ENCODE data around the gene TRIM47. TPM values are rescaled to one million over a fixed set of nuclear protein-coding genes. Genes with fewer than 3 reads are reported as not detected.

The TRIM47 gene
- total RNA-seq, 1 experiment from 2014 or later = 125 TPM

DNA sequence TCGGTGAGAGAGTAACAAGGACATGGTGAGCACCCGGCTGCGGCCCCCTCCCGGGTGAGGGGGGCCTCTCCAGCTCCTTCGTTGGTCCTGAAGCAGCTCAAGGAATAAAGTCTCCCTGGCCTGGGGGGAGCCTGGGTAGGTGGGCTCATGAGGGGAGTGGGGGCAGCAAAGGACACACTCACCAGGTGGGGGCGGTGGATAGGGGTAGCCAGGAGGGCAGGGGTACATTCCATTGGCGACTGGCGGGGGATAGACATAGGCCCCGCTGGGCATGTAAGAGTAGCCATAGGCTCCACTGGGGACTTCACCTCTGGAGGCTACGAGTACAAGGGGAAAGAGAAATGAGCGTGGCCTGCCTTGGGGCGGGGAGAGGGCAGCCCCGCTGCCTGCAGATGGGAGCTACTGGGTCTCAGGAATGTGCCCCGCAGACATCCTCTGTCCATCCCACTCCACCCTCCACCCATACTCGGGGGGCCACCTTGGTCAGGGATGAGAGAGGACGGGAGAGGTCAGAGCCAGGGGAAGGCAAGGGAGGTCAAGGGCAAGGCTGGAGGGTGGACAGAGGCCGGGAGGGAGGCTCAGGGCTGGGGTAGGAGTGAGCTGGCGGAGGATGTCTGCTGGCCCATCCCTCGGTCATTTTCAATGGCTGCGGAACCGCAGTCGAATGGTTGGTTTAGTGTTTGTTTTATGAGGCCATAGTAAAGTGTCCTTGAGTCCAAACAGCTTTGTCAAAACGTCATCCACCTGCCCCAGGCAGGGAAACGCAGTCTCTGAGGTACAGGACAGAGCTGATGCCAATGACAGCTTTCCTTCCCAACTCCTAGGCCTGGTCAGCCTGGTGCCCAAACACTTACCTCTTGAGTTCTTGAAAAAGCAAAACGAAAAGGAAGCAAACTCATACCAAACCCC, 30.5 kb downstream of the TRIM47 start:
- no peaks in the 10 kb centered on the region; the same call in 1 of the 2 replicates for H3K36me3 ChIP-seq (ENCODE audit: control insufficient read depth, insufficient read depth, low read length)
- ChIA-PET CTCF (interaction anchor here (0.6 to 1.2 kb wide), 7 partner anchors 8 to 94 kb away, joined by 3 to 10 read pairs (median 3); no protein-coding TSS in a partner anchor), POLR2A (no interaction called here)
- H3K27ac ChIP-seq (ENCODE audit: low read length) = no peak overlapping the region
- peaks cover 41% of the 10 kb centered on the region for H3K4me1 ChIP-seq (ENCODE audit: control insufficient read depth, insufficient read depth, low read length)
- no peak for DNase-seq (ENCODE audit: low read depth, low spot score)
- no peak for ATAC-seq
- H3K27me3 ChIP-seq (ENCODE audit: control insufficient read depth, insufficient read depth, low read length) = no peaks in the 10 kb centered on the region
- in situ Hi-C loops (cut with HindIII; ENCODE audit: low pct_unique_long_range_greater_than_20kb, low sequenced_read_pairs) (no loop called here), intact Hi-C loops (cut with micrococcal nuclease; ENCODE audit: unreplicated experiment) (no loop called here)
- no peak for TF ChIP-seq TCF7L2 (IDR thresholded peaks at IDR 0.05; ENCODE audit: low read depth, low read length)
- no peak for TF ChIP-seq POLR2AphosphoS5 (IDR thresholded peaks at IDR 0.05; ENCODE audit: low read depth, low read length)
- TF ChIP-seq, protein P1, sequence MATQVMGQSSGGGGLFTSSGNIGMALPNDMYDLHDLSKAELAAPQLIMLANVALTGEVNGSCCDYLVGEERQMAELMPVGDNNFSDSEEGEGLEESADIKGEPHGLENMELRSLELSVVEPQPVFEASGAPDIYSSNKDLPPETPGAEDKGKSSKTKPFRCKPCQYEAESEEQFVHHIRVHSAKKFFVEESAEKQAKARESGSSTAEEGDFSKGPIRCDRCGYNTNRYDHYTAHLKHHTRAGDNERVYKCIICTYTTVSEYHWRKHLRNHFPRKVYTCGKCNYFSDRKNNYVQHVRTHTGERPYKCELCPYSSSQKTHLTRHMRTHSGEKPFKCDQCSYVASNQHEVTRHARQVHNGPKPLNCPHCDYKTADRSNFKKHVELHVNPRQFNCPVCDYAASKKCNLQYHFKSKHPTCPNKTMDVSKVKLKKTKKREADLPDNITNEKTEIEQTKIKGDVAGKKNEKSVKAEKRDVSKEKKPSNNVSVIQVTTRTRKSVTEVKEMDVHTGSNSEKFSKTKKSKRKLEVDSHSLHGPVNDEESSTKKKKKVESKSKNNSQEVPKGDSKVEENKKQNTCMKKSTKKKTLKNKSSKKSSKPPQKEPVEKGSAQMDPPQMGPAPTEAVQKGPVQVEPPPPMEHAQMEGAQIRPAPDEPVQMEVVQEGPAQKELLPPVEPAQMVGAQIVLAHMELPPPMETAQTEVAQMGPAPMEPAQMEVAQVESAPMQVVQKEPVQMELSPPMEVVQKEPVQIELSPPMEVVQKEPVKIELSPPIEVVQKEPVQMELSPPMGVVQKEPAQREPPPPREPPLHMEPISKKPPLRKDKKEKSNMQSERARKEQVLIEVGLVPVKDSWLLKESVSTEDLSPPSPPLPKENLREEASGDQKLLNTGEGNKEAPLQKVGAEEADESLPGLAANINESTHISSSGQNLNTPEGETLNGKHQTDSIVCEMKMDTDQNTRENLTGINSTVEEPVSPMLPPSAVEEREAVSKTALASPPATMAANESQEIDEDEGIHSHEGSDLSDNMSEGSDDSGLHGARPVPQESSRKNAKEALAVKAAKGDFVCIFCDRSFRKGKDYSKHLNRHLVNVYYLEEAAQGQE (IDR thresholded peaks at IDR 0.05; ENCODE audit: insufficient read depth in 1 of 2, low read depth in 2 of 2, low read length in 1 of 2) = no peak
- no peak for TF ChIP-seq SIN3A (IDR thresholded peaks at IDR 0.05; ENCODE audit: borderline replicate concordance, insufficient read depth, low read depth, low read length)
- TF ChIP-seq, protein P2, sequence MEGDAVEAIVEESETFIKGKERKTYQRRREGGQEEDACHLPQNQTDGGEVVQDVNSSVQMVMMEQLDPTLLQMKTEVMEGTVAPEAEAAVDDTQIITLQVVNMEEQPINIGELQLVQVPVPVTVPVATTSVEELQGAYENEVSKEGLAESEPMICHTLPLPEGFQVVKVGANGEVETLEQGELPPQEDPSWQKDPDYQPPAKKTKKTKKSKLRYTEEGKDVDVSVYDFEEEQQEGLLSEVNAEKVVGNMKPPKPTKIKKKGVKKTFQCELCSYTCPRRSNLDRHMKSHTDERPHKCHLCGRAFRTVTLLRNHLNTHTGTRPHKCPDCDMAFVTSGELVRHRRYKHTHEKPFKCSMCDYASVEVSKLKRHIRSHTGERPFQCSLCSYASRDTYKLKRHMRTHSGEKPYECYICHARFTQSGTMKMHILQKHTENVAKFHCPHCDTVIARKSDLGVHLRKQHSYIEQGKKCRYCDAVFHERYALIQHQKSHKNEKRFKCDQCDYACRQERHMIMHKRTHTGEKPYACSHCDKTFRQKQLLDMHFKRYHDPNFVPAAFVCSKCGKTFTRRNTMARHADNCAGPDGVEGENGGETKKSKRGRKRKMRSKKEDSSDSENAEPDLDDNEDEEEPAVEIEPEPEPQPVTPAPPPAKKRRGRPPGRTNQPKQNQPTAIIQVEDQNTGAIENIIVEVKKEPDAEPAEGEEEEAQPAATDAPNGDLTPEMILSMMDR (IDR thresholded peaks at IDR 0.05) = no peak
- BruUV-seq (replicated peaks) = no TSS peak
- H3K9me3 ChIP-seq (ENCODE audit: control insufficient read depth, insufficient read depth, low read depth, low read length) = no peaks in the 10 kb centered on the region
- H3K4me3 ChIP-seq (ENCODE audit: low read depth in 2 of 2, low read length in 2 of 2) = no peak overlapping the region

DNA sequence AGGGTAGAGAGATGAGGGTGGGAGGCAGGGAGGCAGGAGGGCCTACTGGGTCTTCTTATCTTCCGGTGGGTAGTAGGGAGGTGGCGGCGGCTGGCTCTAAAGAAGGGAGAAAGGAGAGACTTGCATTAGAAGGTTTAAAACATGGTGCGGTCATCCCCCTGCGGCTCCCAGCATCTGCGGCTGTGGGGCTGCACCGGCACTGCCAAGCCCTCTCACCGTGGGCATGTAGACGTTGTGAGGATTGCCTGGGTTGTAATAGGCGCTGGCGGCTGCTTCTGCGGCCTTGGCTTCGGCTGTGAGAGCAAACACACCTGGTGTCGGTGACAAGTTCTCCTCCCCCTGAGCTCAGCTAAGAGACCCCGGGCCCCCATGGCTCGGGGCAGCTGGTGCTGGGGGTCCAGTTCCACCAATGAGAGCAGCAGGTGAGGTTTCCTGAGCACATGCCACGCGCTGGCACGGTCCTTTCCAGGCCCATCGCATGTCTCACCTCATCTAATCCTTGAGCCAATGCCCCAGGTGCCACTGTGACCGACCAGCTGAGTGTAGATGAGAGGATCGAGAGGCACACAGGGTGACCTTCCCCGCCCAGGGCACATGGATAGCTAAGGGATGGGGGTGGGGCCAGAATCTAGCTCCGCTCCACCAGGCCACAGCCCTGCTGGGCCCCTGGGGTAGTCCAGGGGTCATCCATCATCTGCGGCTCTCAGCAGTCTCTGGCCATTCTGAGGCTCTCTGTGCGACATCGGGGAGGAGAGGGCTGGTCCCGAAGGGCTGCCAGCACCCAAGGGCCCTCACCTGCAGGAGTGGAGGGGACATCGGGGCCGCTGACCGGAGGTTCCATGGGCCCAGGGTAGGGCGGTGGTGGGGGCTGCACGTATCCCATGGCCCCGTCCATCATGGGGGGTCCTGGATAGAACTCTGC, 31.4 kb downstream of the TRIM47 start:
- intact Hi-C loops (cut with micrococcal nuclease; ENCODE audit: unreplicated experiment) = no loop called here
- no TSS peak for BruUV-seq (replicated peaks)
- CTCF ChIA-PET = interaction anchor here (0.6 to 2.4 kb wide), 7 partner anchors 9 to 67 kb away, joined by 3 to 22 read pairs (median 3); partner anchors contain the start of gene WBP2
- Histone ChIP-seq H3K9me3 (ENCODE audit: control insufficient read depth, insufficient read depth, low read depth, low read length) (no peaks in the 10 kb centered on the region), H3K36me3 (ENCODE audit: control insufficient read depth, insufficient read depth, low read length) (no peaks in the 10 kb centered on the region; the same call in 1 of the 2 replicates), H3K27me3 (ENCODE audit: control insufficient read depth, insufficient read depth, low read length) (no peaks in the 10 kb centered on the region), H3K4me1 (ENCODE audit: control insufficient read depth, insufficient read depth, low read length) (peaks cover 41% of the 10 kb centered on the region), H3K4me3 (ENCODE audit: low read depth in 2 of 2, low read length in 2 of 2) (no peak overlapping the region), H3K27ac (ENCODE audit: low read length) (no peak overlapping the region; the same call in 1 of the 2 replicates)
- TF ChIP-seq, protein P2 (IDR thresholded peaks at IDR 0.05) = no peak
- TF ChIP-seq SIN3A (IDR thresholded peaks at IDR 0.05; ENCODE audit: borderline replicate concordance, insufficient read depth, low read depth, low read length) = no peak
- TF ChIP-seq, protein P1 (IDR thresholded peaks at IDR 0.05; ENCODE audit: insufficient read depth in 1 of 2, low read depth in 2 of 2, low read length in 1 of 2) = no peak
- TF ChIP-seq TCF7L2 (IDR thresholded peaks at IDR 0.05; ENCODE audit: low read depth, low read length) = no peak
- TF ChIP-seq POLR2AphosphoS5 (IDR thresholded peaks at IDR 0.05; ENCODE audit: low read depth, low read length) = no peak
- POLR2A ChIA-PET = no interaction called here
- no peak for DNase-seq (ENCODE audit: low read depth, low spot score)
- in situ Hi-C loops (cut with HindIII; ENCODE audit: low pct_unique_long_range_greater_than_20kb, low sequenced_read_pairs) = no loop called here
- no peak for ATAC-seq
